Body of pancreas (tissue), 4 donors: ENCODE measurements around the gene F12.

Experiments used
- POLR2A ChIP-seq, 3 donors: fragments of 450-650 bp; IDR thresholded peaks; one replicate each; pipeline ENCODE4 v1.6.1; 2016; ENCODE audit warnings: antibody characterized with exemption in 3 of 3, mild to moderate bottlenecking in 2 of 3
- TF ChIP-seq, protein P1 (sequence below), 7 experiments: fragments of 450-650 bp in 4 of 7; fragments of 200-600 bp in 3 of 7; sonication (generic) in 3 of 7; IDR thresholded peaks; one replicate each; pipeline ENCODE4 v1.5.1; 2016 to 2019; ENCODE audit warnings: antibody characterized with exemption in 7 of 7

DNA sequence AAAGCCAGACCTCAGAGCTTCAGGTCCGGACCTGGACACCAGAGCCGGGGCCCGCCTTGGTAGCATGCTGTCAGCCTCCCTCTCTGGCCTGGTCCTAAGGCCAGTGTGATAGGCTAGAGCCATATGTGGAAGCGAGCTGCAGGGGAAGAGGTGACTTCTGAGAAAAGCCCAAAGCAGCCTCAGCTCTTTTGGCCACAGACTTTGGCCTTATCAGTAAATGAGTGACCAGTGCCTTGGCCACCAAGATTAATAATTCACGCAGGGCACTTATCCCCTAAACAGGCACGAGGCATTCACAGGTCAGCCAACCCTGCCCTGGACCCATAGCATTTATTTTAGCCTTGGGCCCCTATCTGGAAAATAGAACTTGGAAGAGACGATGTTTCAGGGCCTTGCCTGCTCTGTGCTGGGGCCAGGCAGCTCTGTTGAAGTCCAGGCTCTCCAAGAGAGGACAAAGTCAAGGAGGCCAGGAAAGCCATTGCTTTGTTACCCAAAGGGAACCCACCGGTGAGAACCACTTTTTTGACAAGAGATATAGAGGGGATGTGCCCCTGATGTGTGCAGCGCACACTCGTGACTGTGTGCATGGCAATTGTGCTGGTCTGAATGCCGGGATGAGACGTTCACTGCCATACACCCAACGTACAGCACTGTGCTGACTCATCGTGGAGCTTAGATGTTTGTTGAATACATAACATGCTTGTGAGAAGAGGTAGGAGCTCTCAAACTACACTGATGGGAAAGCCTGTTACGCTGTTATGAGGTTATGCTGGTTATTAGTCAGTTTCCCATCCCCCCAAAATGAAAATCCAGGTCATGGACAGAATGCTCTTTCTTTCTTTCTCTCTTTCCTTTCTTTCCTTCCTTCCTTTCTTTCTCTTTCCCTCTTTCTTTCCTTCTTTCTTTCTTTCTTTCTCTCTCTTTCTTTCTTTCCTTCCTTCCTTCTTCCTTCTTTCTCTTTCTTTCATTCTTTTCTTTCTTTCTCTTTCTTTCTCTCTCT is 30.2 kb downstream of the F12 start:
- TF ChIP-seq, protein P1, sequence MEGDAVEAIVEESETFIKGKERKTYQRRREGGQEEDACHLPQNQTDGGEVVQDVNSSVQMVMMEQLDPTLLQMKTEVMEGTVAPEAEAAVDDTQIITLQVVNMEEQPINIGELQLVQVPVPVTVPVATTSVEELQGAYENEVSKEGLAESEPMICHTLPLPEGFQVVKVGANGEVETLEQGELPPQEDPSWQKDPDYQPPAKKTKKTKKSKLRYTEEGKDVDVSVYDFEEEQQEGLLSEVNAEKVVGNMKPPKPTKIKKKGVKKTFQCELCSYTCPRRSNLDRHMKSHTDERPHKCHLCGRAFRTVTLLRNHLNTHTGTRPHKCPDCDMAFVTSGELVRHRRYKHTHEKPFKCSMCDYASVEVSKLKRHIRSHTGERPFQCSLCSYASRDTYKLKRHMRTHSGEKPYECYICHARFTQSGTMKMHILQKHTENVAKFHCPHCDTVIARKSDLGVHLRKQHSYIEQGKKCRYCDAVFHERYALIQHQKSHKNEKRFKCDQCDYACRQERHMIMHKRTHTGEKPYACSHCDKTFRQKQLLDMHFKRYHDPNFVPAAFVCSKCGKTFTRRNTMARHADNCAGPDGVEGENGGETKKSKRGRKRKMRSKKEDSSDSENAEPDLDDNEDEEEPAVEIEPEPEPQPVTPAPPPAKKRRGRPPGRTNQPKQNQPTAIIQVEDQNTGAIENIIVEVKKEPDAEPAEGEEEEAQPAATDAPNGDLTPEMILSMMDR (IDR thresholded peaks at IDR 0.05) = no peak
- TF ChIP-seq POLR2A (IDR thresholded peaks at IDR 0.05) = no peak
